HepG2 (cell line): ENCODE results near the gene MSI2.

Experiments used
- GZF1 ChIP-seq: sonication (generic); formaldehyde crosslinking; IDR thresholded peaks from 2 replicates; pipeline ENCODE4 v1.5.1; 2020; ENCODE audit warnings: mild to moderate bottlenecking, missing genetic modification reagents
- KDM2A ChIP-seq: sonication (generic); formaldehyde crosslinking; IDR thresholded peaks from 2 replicates; pipeline ENCODE4 v1.4.0; 2020; ENCODE audit warnings: low read depth, missing genetic modification reagents, borderline replicate concordance
- POLR2AphosphoS5 ChIP-seq: IDR thresholded peaks from 2 replicates; pipeline ENCODE4 v1.6.1; 2012; ENCODE audit warnings: low read depth, low read length
- TARDBP ChIP-seq: sonication (generic); formaldehyde crosslinking; IDR thresholded peaks from 2 replicates; pipeline ENCODE4 v1.8.0; 2022; ENCODE audit warnings: mild to moderate bottlenecking, missing genetic modification reagents
- ZNF232 ChIP-seq: sonication (generic); formaldehyde crosslinking; IDR thresholded peaks from 2 replicates; pipeline ENCODE4 v1.4.0; 2020; ENCODE audit warnings: missing genetic modification reagents, borderline replicate concordance
- ZNF34 ChIP-seq: sonication (generic); formaldehyde crosslinking; IDR thresholded peaks from 2 replicates; pipeline ENCODE4 v1.4.0; 2020; ENCODE audit warnings: mild to moderate bottlenecking, missing genetic modification reagents, borderline replicate concordance
- ZNF879 ChIP-seq: sonication (generic); formaldehyde crosslinking; IDR thresholded peaks from 2 replicates; pipeline ENCODE4 v1.8.1; 2023; ENCODE audit warnings: missing genetic modification reagents

GRCh38 chr17:57549468-57549867 lies 293.1 kb downstream of the MSI2 start:
- TF ChIP-seq ZNF232 (CRISPR knock-in tag) = no peak
- TF ChIP-seq POLR2AphosphoS5 = no peak
- TF ChIP-seq KDM2A (CRISPR knock-in tag) = no peak
- no peak for TF ChIP-seq ZNF34 (CRISPR knock-in tag)
- no peak for TF ChIP-seq TARDBP
- TF ChIP-seq ZNF879 (CRISPR knock-in tag) = no peak
- TF ChIP-seq GZF1 (CRISPR knock-in tag) = no peak
